Cardiac fibroblast (primary cell): ENCODE measurements around the gene EXOC2.

Experiments used
- DNase-seq, 2 donors: peaks; one replicate each; pipeline versions ENCODE4 v3.0.0 to v3.0.0-alpha.2; 2010; ENCODE audit warnings: low read depth in 2 of 2
- H3K4me3 ChIP-seq, 2 donors: replicated peaks in 1 of 2; 1 replicate in 1 of 2; 2 replicates in 1 of 2; pipeline ENCODE4 v1.5.1; 2011; ENCODE audit warnings: low read depth in 2 of 2, low read length in 2 of 2, mild to moderate bottlenecking in 2 of 2, moderate library complexity in 1 of 2
- CTCF ChIP-seq: IDR thresholded peaks from one replicate; pipeline ENCODE4 v1.5.1; 2011; ENCODE audit warnings: low read depth, mild to moderate bottlenecking, low read length, inconsistent platforms

EXOC2 gene

GRCh38 chr6:621931-622330 lies 71.0 kb downstream of the EXOC2 start:
- TF ChIP-seq CTCF = no peak
- DNase-seq = no peak

DNA sequence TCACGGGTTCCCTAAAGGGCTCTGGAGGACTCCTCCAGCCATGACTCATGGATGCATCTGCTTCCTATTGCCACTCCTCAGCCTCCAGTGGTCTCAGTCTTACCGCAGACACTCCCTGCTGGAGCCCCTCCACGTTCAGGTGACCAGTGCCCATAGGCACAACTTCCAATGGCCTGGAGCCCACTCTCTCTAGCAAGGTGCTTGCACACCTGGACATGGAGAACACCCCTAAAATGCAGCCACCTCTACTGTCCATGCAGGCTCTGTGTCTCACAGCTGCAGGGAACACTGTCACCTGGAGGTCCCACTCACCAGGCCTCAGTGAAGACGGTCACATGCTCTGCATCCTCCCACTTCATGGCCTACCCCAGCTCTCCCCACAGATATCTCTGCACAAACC lies 72.0 kb downstream of the EXOC2 start:
- no peak overlapping the region for H3K4me3 ChIP-seq
- no peak for DNase-seq
- no peak for TF ChIP-seq CTCF

More at GRCh38 chr6:621931-622330, 71.0 kb downstream of the EXOC2 start:
- no peak overlapping the region for H3K4me3 ChIP-seq

GRCh38 chr6:620166-620565 lies 72.8 kb downstream of the EXOC2 start:
- no peak overlapping the region for H3K4me3 ChIP-seq
- DNase-seq = no peak
- no peak for TF ChIP-seq CTCF

GRCh38 chr6:617456-618100 lies 75.4 kb downstream of the EXOC2 start:
- no peak for TF ChIP-seq CTCF
- DNase-seq = no peak
- no peak overlapping the region for H3K4me3 ChIP-seq

- no peak overlapping the region for H3K4me3 ChIP-seq
- TF ChIP-seq CTCF = no peak
- no peak for DNase-seq
These were observed 79.0 kb downstream of the EXOC2 start for GRCh38 chr6:613981-614380.

DNA sequence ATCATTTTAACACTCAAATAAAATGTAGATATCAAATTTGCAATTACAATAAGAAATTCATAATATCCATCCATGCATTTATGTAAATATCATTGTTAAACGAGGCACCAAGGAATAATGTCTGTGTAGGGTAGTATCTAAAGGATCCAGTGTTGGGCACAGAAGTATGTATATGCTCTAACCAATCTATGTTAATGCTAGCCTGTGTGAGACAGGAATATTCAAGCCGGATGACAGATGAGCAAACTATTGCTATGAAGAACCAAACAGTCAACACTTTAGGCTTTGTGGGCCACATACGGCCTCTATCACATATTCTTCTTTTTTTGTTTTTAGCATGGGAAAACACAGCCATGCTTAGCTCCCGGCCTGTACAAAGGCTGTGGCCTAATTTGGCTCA lies 81.0 kb downstream of the EXOC2 start:
- no peak for TF ChIP-seq CTCF
- DNase-seq = no peak

DNA sequence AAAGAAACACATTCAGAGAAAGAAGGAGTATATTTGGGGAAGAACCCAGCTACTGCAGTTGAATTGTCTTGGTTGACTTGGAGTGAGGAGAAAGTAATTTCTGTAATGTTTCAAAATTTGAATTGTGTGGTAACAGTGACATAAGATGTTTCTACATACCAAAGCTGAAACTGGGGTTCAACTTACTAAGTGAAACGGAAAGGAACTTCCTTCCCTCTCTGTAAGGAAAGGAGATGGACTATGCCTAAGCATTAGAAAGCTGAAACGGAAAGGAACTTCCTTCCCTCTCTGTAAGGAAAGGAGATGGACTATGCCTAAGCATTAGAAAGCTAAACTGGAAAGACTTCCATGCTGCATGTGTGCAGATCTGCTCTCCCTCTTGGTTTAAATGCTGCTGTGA lies 82.1 kb downstream of the EXOC2 start:
- no peak for TF ChIP-seq CTCF
- no peak overlapping the region for H3K4me3 ChIP-seq
- DNase-seq = no peak

More for the DNA sequence above, 81.0 kb downstream of the EXOC2 start:
- no peak overlapping the region for H3K4me3 ChIP-seq
